MCF 10A (cell line): ENCODE data around the gene NPIPA2. TPM values are rescaled to one million over a fixed set of nuclear protein-coding genes. Genes with fewer than 3 reads are reported as not detected.
"Not testable (repeated sequence)": the region's sequence is repeated elsewhere in the genome, so short reads cannot be mapped to it uniquely, and the experiment has no call there.

ENCODE experiments used
- Bru-seq: library from RNA; stranded (reverse); fragments of 400-500 nt; gene quantifications from one replicate; lab custom pipeline; 2021; lab: Mats Ljungman, UMichigan
- BruChase-seq, 2 experiments: library from RNA; stranded (reverse); fragments of 400-500 nt; gene quantifications; one replicate each; lab custom pipeline; 2021; lab: Mats Ljungman, UMichigan
- BruUV-seq: library from RNA; stranded (reverse); fragments of 400-500 nt; replicated peaks from 2 replicates; lab custom pipeline; 2021; lab: Mats Ljungman, UMichigan
- CTCF ChIA-PET: fragments of 300-600 bp; sonication (Branson Sonifier 250); formaldehyde crosslinking; extraction: SDS; loops from one replicate; lab custom pipeline; 2021; ENCODE audit warnings: antibody characterized with exemption, inconsistent platforms; lab: Yijun Ruan, JAX
- POLR2A ChIA-PET: fragments of 300-600, 350-650 bp; sonication (Branson Sonifier 250); formaldehyde crosslinking; extraction: SDS; loops from one replicate; lab custom pipeline; 2020; ENCODE audit warnings: antibody characterized with exemption, inconsistent platforms; lab: Yijun Ruan, JAX
- DNase-seq: peaks from one replicate; pipeline ENCODE4 v3.0.0-alpha.2; 2018; ENCODE audit not compliant: unreplicated experiment
- H3K27ac Mint-ChIP-seq: one replicate; pipeline ENCODE4 v1.8.0; 2022; ENCODE audit warnings: mild to moderate bottlenecking, low read depth, mixed read lengths; ENCODE audit not compliant: unreplicated experiment
- H3K27me3 Mint-ChIP-seq: one replicate; pipeline ENCODE4 v1.8.0; 2022; ENCODE audit warnings: mixed read lengths; ENCODE audit not compliant: insufficient read depth, unreplicated experiment
- H3K36me3 Mint-ChIP-seq: one replicate; pipeline ENCODE4 v1.8.0; 2022; ENCODE audit warnings: mild to moderate bottlenecking, moderate library complexity, mixed read lengths; ENCODE audit not compliant: insufficient read depth, unreplicated experiment
- H3K4me1 Mint-ChIP-seq: one replicate; pipeline ENCODE4 v1.8.0; 2022; ENCODE audit warnings: mixed read lengths; ENCODE audit not compliant: insufficient read depth, unreplicated experiment
- H3K4me3 Mint-ChIP-seq: one replicate; pipeline ENCODE4 v1.8.0; 2022; ENCODE audit warnings: mild to moderate bottlenecking, moderate library complexity, mixed read lengths; ENCODE audit not compliant: unreplicated experiment
- H3K9me3 Mint-ChIP-seq: one replicate; pipeline ENCODE4 v1.8.0; 2022; ENCODE audit warnings: mixed read lengths; ENCODE audit not compliant: unreplicated experiment
- intact Hi-C: fragments of 100-400 bp; cut with micrococcal nuclease; formaldehyde crosslinking; loops from 2 replicates; pipeline ENCODE4 v1.14.1; 2022
- long read RNA-seq: library from polyadenylated mRNA; stranded (forward); transcript quantifications from one replicate; pipeline ENCODE4 v2.0.0, GENCODE V29; 2022
- total RNA-seq: library from RNA; stranded (reverse); gene quantifications from 2 replicates; pipeline ENCODE4 v1.2.3, GENCODE V29; 2022

The NPIPA2 gene
- total RNA-seq (7.3 and 7.6 TPM in 2 replicates), Bru-seq, nascent RNA (percentile 16 among the genes with signal in this experiment), BruChase-seq, experiment 1, labeled RNA remaining after a 6-hour chase (percentile 13 among the genes with signal in this experiment), BruChase-seq, experiment 2, labeled RNA remaining after a 2-hour chase (percentile 13 among the genes with signal in this experiment)
- long read RNA-seq = 0 reads

DNA sequence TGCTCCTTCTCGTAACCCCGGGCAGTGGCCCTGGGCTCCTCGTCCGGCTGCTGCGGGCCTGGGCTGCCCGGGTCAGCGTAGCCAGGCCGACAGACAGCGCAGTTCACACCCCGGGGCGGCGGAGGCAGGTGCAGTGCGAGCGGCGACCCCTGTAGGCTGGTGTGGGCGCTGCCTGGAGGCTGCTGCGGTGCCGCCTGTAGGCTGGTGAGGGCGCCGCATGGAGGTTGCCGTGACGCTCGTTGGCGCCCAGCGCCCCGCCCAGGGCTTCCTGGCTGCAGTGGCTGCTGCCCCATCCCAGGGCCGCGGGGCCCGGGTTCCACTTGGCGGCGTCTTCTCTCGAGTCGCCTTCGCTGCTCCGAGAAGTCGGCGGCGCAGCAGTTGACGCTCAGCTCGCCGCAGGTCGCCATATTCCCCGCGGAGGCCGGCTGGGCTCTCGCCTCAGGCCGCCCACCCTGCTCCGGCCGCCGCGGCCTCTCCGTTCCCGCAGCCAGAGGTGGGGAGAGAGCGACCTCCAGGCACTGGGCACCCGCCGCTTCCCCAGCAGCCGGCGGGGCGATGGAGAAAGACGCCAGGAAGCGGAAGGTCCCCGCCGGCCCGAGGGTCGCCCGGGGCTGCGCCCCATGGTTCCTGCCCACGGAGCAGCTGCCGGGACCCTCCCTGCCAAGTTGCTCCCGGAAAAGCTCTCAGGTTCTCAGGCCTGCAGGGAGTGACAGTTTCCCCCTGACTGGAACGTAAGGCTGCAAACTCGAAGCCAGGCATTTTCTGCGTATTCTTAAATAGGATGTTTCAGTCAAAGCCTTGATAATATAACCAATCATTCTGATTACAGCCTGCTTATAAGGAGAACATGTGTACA, at the start of gene NPIPA2:
NPIPA2 (plus strand) TSS at position 261 of the 856 bp plus-strand sequence. CDS start 5,533 bp downstream, outside the sequence.
- CTCF ChIA-PET, H3K4me1 Mint-ChIP-seq, DNase-seq, H3K27me3 Mint-ChIP-seq, H3K4me3 Mint-ChIP-seq, H3K9me3 Mint-ChIP-seq, H3K27ac Mint-ChIP-seq, POLR2A ChIA-PET, intact Hi-C loops, H3K36me3 Mint-ChIP-seq: not testable (repeated sequence)
- BruUV-seq = TSS peak; percentile 86

DNA sequence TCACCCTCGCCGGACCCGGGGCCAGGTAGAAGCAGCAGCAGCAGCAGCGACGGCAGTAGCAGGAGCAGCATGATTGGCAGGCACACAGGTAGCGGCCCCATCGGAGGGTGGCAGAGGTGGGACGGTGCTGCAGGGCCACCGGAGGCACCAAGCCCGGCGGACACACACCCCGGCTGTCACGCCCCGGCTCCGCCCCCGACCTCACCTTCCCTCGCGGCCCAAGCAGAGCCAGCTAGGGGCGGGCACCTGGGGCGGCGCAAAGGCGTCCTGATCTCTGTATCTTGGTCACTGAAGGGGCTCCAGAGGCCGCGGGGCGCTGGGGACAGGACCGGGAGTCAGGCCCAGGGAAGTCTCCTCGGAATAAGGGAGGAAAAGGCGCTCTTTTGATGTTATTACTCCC, 48.2 kb upstream of the NPIPA2 start, which contains the start of gene PLA2G10:
PLA2G10 (minus strand) TSS at position 180 of the 400 bp plus-strand sequence; CDS start at position 101, 79 bp downstream.
- H3K9me3 Mint-ChIP-seq, H3K27me3 Mint-ChIP-seq, CTCF ChIA-PET: not testable (repeated sequence)

DNA sequence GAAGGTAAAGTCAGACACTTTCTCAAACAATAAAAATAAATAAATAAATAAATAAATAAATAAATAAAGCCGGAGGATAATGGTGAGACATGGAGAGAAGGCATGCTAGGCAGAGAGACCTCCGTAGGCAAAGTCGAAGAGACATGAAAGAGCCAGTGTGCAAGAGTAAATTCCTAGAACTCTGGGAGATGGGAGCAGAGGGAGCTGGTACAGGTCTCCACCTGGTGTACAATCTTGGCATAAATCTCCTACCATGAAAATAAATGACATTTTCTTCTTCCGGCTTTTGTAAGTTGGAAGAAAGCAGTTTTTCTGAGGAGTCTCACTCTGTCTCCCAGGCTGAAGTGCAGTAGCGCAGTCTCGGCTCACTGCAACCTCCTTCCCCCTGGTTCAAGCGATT, 40.5 kb upstream of the NPIPA2 start:
- DNase-seq, BruUV-seq, H3K4me1 Mint-ChIP-seq, H3K27me3 Mint-ChIP-seq, H3K4me3 Mint-ChIP-seq, H3K36me3 Mint-ChIP-seq, H3K9me3 Mint-ChIP-seq, CTCF ChIA-PET, POLR2A ChIA-PET, H3K27ac Mint-ChIP-seq, intact Hi-C loops: not testable (repeated sequence)

More for the DNA sequence above, 48.2 kb upstream of the NPIPA2 start, which contains the start of gene PLA2G10:
- POLR2A ChIA-PET, H3K4me1 Mint-ChIP-seq, BruUV-seq, H3K27ac Mint-ChIP-seq, intact Hi-C loops, H3K36me3 Mint-ChIP-seq, DNase-seq, H3K4me3 Mint-ChIP-seq: not testable (repeated sequence)

DNA sequence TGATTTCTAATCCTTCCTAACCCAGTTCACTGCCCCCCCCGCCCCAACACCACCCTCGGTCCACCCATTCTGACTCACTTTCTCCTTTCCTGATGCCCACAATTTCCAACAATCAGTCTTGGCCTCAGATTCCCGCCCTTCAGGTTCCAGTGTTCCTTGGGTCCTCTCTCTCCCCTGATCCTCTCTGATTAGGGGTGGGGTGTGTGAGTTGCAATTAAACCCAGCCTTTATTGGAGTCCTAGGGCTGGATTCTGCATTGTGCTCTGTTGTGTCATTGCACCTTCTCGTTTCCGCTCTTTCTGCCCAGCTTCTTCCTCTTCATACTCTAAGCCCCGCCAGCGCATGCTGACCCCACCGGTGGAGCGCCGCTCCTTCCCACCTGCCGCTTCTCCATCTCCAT, 39.7 kb upstream of the NPIPA2 start:
- POLR2A ChIA-PET, H3K36me3 Mint-ChIP-seq, H3K27ac Mint-ChIP-seq, H3K27me3 Mint-ChIP-seq, BruUV-seq, CTCF ChIA-PET, H3K4me1 Mint-ChIP-seq, intact Hi-C loops, H3K4me3 Mint-ChIP-seq, DNase-seq, H3K9me3 Mint-ChIP-seq: not testable (repeated sequence)

DNA sequence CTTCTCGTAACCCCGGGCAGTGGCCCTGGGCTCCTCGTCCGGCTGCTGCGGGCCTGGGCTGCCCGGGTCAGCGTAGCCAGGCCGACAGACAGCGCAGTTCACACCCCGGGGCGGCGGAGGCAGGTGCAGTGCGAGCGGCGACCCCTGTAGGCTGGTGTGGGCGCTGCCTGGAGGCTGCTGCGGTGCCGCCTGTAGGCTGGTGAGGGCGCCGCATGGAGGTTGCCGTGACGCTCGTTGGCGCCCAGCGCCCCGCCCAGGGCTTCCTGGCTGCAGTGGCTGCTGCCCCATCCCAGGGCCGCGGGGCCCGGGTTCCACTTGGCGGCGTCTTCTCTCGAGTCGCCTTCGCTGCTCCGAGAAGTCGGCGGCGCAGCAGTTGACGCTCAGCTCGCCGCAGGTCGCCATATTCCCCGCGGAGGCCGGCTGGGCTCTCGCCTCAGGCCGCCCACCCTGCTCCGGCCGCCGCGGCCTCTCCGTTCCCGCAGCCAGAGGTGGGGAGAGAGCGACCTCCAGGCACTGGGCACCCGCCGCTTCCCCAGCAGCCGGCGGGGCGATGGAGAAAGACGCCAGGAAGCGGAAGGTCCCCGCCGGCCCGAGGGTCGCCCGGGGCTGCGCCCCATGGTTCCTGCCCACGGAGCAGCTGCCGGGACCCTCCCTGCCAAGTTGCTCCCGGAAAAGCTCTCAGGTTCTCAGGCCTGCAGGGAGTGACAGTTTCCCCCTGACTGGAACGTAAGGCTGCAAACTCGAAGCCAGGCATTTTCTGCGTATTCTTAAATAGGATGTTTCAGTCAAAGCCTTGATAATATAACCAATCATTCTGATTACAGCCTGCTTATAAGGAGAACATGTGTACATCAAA, 38.9 kb upstream of the NPIPA2 start, which contains the start of gene NPIPA3:
NPIPA3 (plus strand) TSS at position 256 of the 856 bp plus-strand sequence. CDS start 5,533 bp downstream, outside the sequence.
- H3K27me3 Mint-ChIP-seq, DNase-seq, H3K4me3 Mint-ChIP-seq, POLR2A ChIA-PET, intact Hi-C loops, H3K27ac Mint-ChIP-seq, CTCF ChIA-PET, H3K36me3 Mint-ChIP-seq, H3K4me1 Mint-ChIP-seq, H3K9me3 Mint-ChIP-seq: not testable (repeated sequence)
- BruUV-seq = TSS peak; percentile 24

DNA sequence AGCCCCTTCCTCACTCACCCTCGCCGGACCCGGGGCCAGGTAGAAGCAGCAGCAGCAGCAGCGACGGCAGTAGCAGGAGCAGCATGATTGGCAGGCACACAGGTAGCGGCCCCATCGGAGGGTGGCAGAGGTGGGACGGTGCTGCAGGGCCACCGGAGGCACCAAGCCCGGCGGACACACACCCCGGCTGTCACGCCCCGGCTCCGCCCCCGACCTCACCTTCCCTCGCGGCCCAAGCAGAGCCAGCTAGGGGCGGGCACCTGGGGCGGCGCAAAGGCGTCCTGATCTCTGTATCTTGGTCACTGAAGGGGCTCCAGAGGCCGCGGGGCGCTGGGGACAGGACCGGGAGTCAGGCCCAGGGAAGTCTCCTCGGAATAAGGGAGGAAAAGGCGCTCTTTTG, 9.1 kb upstream of the NPIPA2 start:
- intact Hi-C loops, H3K4me1 Mint-ChIP-seq, POLR2A ChIA-PET, H3K4me3 Mint-ChIP-seq, H3K9me3 Mint-ChIP-seq, H3K27ac Mint-ChIP-seq, DNase-seq, H3K36me3 Mint-ChIP-seq, CTCF ChIA-PET, H3K27me3 Mint-ChIP-seq, BruUV-seq: not testable (repeated sequence)

DNA sequence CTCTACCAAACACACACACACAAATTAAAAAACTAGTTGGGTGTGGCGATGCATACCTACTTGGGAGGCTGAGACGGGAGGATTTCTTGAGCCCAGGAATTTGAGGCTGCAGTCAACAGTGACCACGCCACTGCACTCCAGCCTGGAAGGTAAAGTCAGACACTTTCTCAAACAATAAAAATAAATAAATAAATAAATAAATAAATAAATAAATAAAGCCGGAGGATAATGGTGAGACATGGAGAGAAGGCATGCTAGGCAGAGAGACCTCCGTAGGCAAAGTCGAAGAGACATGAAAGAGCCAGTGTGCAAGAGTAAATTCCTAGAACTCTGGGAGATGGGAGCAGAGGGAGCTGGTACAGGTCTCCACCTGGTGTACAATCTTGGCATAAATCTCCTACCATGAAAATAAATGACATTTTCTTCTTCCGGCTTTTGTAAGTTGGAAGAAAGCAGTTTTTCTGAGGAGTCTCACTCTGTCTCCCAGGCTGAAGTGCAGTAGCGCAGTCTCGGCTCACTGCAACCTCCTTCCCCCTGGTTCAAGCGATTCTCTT, 1.4 kb upstream of the NPIPA2 start:
- intact Hi-C loops, H3K36me3 Mint-ChIP-seq, H3K4me3 Mint-ChIP-seq, H3K27me3 Mint-ChIP-seq, POLR2A ChIA-PET, H3K9me3 Mint-ChIP-seq, DNase-seq, H3K4me1 Mint-ChIP-seq, CTCF ChIA-PET, H3K27ac Mint-ChIP-seq, BruUV-seq: not testable (repeated sequence)

DNA sequence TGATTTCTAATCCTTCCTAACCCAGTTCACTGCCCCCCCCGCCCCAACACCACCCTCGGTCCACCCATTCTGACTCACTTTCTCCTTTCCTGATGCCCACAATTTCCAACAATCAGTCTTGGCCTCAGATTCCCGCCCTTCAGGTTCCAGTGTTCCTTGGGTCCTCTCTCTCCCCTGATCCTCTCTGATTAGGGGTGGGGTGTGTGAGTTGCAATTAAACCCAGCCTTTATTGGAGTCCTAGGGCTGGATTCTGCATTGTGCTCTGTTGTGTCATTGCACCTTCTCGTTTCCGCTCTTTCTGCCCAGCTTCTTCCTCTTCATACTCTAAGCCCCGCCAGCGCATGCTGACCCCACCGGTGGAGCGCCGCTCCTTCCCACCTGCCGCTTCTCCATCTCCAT, 539 bp upstream of the NPIPA2 start:
- H3K27me3 Mint-ChIP-seq, H3K9me3 Mint-ChIP-seq, BruUV-seq, POLR2A ChIA-PET, CTCF ChIA-PET, H3K4me1 Mint-ChIP-seq, H3K27ac Mint-ChIP-seq, intact Hi-C loops, DNase-seq, H3K36me3 Mint-ChIP-seq, H3K4me3 Mint-ChIP-seq: not testable (repeated sequence)
